Uterus (tissue), 2 donors: ENCODE data around the gene AGXT2.

Source experiments
- POLR2A ChIP-seq, 2 donors: fragments of 450-650 bp; IDR thresholded peaks; one replicate each; pipeline ENCODE4 v1.6.1; 2016; ENCODE audit warnings: antibody characterized with exemption in 2 of 2, mild to moderate bottlenecking in 1 of 2, moderate library complexity in 1 of 2
- TF ChIP-seq, protein P1 (sequence below), 4 experiments: fragments of 200-600 bp in 2 of 4; fragments of 450-650 bp in 2 of 4; sonication (generic) in 2 of 4; IDR thresholded peaks; one replicate each; pipeline ENCODE4 v1.5.1; 2016 to 2019; ENCODE audit warnings: antibody characterized with exemption in 4 of 4, mild to moderate bottlenecking in 2 of 4, moderate library complexity in 1 of 4

DNA sequence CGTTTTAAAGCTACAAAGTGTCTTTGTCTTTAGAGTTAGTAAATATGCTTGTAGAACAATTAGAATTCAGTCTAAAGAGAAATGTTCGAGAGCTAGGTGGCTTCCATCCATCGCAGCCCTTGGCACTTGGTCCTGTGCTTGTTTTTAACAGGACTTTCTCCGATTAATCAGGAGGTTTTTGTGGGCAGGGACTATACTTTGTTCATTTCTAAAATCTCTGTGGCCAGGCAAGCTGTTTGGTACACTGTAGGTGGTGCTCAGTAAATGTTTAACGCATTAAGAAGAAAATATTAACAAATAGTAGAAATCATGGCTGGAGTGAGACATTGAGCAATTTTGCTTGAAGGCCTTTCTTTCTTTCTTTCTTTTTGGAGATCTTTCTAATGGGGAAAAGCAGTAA lies 20.8 kb downstream of the AGXT2 start:
- TF ChIP-seq, protein P1, sequence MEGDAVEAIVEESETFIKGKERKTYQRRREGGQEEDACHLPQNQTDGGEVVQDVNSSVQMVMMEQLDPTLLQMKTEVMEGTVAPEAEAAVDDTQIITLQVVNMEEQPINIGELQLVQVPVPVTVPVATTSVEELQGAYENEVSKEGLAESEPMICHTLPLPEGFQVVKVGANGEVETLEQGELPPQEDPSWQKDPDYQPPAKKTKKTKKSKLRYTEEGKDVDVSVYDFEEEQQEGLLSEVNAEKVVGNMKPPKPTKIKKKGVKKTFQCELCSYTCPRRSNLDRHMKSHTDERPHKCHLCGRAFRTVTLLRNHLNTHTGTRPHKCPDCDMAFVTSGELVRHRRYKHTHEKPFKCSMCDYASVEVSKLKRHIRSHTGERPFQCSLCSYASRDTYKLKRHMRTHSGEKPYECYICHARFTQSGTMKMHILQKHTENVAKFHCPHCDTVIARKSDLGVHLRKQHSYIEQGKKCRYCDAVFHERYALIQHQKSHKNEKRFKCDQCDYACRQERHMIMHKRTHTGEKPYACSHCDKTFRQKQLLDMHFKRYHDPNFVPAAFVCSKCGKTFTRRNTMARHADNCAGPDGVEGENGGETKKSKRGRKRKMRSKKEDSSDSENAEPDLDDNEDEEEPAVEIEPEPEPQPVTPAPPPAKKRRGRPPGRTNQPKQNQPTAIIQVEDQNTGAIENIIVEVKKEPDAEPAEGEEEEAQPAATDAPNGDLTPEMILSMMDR (IDR thresholded peaks at IDR 0.05) = no peak
- TF ChIP-seq POLR2A (IDR thresholded peaks at IDR 0.05) = no peak
